CD4-positive, alpha-beta T cell treated with Interleukin-2 at 100 ng/mL for 4 hours (primary cell): ENCODE results near the gene FGF22.
"Not testable (repeated sequence)": the region's sequence is repeated elsewhere in the genome, so short reads cannot be mapped to it uniquely, and the experiment has no call there.

Experiments
- DNase-seq: peaks from one replicate; pipeline ENCODE4 v3.0.0-alpha.2; 2020; ENCODE audit warnings: low spot score

FGF22 gene

GRCh38 chr19:639253-640160, at the start of gene FGF22:
FGF22 (plus strand) TSS chr19:639879; CDS start chr19:639926, 47 bp downstream.
- peak; percentile 96 for DNase-seq

- no peak for DNase-seq
These were observed 49.3 kb upstream of the FGF22 start for GRCh38 chr19:590396-590745.

DNA sequence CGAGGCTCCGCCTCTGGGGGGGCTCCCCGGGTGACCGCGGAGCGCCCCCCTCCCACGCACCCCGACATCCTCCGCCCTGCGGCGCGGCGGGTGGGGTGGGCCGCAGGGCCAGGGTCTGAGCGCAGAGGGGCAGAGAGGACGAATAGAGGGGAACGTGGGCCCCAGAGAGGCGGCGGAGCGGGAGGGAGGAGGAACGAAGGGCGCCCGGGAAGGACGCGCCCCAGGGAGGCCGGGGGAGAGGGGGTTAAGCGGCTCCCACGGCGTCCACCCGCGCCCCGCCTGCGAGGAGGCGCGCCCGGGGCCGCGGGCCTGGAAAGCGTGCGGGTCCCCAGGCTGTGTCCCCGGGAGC, 49.0 kb upstream of the FGF22 start:
- no peak for DNase-seq

- DNase-seq = no peak
These were observed 48.4 kb upstream of the FGF22 start for GRCh38 chr19:591099-591958.

GRCh38 chr19:592101-592500, 47.6 kb upstream of the FGF22 start:
- no peak for DNase-seq

GRCh38 chr19:593055-593454, 46.6 kb upstream of the FGF22 start:
- DNase-seq = no peak

DNA sequence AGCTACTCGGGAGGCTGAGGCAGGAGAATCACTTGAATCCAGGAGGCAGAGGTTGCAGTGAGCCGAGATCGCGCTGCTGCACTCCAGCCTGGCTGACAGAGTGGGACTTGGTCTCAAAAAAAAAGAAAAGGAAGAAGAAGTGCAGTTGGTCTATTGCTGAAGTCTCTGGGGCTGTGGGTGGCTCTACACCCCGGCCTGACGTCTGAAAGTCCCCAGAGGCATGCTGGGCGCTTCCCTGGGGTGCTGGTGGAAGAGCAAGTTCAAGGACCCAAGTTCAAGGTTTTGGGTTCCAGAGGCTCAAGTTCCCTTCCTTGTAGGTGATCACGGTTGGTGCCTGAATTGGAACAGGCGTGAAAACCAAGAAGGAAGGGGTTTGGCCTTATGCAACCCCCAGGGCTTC, 46.2 kb upstream of the FGF22 start:
- DNase-seq = no peak

DNA sequence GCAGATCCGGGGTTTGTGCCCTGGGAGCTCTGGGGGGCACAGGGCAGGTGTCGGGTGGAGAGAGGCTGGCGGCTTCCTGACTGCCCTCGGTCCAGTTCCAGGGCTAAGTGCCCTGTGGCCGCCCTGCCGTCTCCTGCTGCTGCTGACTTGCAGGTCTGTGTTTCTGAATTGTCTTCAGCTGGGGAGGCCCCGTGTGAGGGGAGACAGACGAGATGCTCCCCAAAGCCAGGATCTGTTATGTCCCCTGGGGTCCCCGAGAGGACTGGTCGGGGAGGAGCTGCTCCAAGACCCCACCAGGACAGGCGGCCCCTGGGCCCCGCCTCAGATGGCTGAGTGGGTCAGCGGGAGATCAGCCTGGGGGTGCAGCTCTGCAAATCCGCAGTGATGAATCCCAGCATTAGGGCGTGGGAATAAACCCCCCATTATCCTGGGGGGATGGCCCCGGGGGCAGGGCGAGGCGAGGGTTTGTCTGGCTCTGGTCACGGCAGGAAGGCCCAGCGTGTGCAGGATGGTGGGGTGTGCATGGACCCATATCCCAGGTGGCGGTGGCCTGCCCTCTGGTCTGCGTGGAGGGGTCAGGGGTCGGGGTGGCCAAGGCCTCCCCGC, 45.3 kb upstream of the FGF22 start:
- DNase-seq = no peak

GRCh38 chr19:595326-596262, 44.1 kb upstream of the FGF22 start:
- no peak for DNase-seq

DNA sequence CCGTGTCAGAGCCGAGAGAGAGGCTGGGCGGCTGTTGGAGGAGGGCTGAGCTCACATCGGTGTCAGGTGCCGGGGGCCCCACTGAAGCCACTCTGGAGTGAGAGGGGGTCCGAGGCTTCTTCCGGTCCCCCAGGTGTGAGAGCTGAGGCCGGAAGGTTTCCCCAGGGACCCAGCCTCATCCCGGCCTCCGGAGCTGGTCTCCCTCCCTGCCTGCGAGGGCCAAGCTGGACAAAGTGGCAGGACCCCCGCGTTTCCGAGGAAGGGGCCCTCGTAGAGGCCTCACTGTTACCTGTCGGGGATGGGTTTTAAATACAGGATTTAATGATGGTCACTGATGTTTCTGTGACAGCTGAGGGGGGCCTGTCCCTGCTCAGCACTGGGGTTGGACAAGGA, 43.4 kb upstream of the FGF22 start:
- no peak for DNase-seq

DNA sequence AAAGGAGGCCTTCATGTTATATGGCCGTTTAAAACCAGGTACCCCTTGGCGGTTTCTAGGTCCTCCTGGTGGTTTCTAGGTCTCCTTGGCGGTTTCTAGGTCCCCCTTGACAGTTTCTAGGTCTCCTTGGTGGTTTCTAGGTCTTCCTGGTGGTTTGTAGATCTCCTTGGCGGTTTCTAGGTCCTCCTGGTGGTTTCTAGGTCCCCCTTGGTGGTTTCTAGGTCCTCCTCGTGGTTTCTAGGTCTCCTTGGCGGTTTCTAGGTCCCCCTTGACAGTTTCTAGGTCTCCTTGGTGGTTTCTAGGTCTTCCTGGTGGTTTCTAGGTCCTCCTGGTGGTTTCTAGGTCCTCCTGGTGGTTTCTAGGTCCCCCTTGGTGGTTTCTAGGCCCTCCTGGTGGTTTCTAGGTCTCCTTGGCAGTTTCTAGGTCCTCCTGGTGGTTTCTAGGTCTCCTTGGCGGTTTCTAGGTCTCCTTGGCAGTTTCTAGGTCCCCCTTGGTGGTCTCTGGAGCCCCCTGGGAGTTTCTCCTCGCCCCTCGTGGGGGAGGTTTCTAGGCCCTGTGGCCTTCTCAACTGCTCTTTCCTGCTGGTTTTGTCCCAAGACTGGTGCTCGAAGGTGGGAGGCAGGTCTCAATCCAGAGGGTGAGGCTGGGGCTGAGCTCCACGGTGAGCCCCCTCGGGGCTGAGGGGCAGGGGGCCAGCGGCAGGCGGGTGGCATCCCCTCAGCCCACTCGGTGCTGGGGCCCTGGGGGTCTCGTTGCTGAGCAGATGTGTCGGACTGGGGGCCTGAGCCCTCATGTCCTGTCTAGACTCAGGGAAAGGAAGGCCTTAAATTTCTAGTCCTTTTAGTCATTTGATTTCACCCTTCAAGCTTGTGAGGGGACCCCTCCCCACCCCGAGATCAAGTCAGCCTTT, 42.0 kb upstream of the FGF22 start:
- DNase-seq = no peak

GRCh38 chr19:601310-601709, 38.4 kb upstream of the FGF22 start:
- DNase-seq = no peak

- DNase-seq = no peak
These were observed 37.9 kb upstream of the FGF22 start for GRCh38 chr19:601790-602189.

GRCh38 chr19:602391-603301, 37.0 kb upstream of the FGF22 start:
- DNase-seq = no peak

GRCh38 chr19:603302-603639, 36.4 kb upstream of the FGF22 start:
- DNase-seq = not testable (repeated sequence)

DNA sequence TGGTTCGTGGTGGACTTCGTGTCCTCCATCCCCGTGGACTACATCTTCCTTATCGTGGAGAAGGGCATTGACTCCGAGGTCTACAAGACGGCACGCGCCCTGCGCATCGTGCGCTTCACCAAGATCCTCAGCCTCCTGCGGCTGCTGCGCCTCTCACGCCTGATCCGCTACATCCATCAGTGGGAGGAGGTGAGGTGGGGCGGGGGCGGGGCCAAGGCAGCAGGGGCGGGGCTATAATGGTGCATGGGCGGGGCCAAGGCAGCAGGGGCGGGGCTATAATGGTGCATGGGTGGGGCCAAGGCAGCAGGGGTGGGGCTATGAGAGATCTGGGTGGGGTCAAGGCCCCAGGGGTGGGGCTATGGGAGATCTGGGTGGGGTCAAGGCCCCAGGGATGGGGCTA, 35.9 kb upstream of the FGF22 start:
- not testable (repeated sequence) for DNase-seq

- DNase-seq = peak; percentile 1
These were observed 35.3 kb upstream of the FGF22 start for GRCh38 chr19:604355-604754.

DNA sequence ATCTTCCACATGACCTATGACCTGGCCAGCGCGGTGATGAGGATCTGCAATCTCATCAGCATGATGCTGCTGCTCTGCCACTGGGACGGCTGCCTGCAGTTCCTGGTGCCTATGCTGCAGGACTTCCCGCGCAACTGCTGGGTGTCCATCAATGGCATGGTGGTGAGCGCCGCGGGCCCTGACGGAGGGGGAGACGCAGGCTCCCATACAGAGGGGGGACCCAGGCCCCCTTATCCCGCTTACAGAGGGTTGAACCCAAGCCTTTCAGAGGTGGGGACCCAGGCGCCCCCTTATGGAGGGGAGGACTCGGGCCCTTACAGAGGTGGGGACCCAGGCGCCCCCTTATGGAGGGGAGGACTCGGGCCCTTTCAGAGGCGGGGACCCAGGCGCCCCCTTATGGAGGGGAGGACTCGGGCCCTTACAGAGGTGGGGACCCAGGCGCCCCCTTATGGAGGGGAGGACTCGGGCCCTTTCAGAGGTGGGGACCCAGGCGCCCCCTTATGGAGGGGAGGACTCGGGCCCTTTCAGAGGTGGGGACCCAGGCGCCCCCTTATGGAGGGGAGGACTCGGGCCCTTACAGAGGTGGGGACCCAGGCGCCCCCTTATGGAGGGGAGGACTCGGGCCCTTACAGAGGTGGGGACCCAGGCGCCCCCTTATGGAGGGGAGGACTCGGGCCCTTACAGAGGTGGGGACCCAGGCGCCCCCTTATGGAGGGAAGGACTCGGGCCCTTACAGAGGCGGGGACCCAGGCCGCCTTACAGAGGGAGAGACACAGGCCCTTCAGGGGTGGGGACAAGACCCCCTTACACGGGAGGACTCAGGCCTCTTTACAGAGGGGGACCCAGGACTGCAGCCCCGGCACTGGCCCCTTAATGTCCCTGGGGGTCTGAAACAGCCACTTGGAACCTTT, 34.4 kb upstream of the FGF22 start:
- peak; percentile 9 for DNase-seq
